ENCODE results near the gene TBC1D5. TPM values are rescaled to one million over a fixed set of nuclear protein-coding genes. Genes with fewer than 3 reads are reported as not detected.

The TBC1D5 gene
- total RNA-seq, 1 experiment from 2014 or later, result 33.9 TPM

DNA sequence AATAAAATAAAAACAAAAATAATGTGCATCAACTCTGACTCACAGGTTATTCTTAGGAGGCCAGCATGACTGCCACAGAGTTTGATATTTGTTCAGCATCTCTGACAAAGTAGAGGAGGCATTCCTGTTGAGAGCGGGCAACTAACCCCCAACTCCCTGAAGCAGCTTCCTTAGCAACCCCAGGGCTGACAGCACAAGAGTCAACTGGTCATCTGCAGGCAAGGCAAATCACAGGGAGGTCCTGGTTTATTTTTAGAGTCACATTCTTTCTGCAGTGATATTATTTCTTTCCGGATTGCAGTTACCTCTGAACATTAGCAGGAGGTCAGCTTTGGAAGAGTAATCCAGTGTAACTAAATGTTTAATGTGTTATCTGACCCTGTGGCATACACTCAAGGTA, 584.7 kb downstream of the TBC1D5 start (continued):
- no peak for TF ChIP-seq ELF1 (IDR thresholded peaks at IDR 0.05; ENCODE audit: borderline replicate concordance, low read depth)

DNA sequence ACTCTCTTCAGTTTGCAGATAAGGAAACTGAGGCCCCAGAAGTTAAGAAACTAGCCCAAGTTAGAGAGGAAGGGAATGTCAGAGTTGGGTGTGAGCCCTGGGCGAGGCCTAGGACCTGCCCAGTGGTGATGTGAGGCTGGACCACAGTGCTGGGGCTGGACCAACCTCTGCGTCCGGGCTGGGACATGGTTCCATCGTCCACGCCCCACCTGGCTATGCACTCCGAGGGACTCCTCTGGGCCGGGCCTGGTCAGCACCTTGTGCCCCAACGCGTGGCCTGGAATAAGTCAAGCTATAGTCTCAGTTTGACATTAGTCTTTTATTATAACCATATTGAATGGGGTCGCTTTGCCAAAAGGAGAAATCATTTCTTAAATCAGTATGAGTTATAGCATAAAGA, 585.6 kb downstream of the TBC1D5 start:
- H3K4me1 ChIP-seq (ENCODE audit: control insufficient read depth in 1 of 2, insufficient read depth in 2 of 2, low read length in 2 of 2), result no peaks in the 10 kb centered on the region
- ATAC-seq (no peak), DNase-seq (ENCODE audit: low read depth, low spot score) (no peak)
- H3K9me2 ChIP-seq (ENCODE audit: insufficient read depth), result no peaks in the 10 kb centered on the region
- no peak overlapping the region for H2AFZ ChIP-seq (ENCODE audit: low read depth, low read length, poor library complexity, severe bottlenecking)
- no peak overlapping the region for H3K4me2 ChIP-seq (ENCODE audit: low read length)
- no peak overlapping the region for H3K9ac ChIP-seq (ENCODE audit: low read length)
- no peaks in the 10 kb centered on the region for H3K79me2 ChIP-seq (ENCODE audit: insufficient read depth, low read length)
- H3K36me3 ChIP-seq (ENCODE audit: control insufficient read depth in 1 of 2, insufficient read depth in 2 of 2, low read length in 2 of 2), result peaks cover 0 to 7% of the 10 kb centered on the region in 2 experiments; a peak in 1 of 4 replicates
- no peaks in the 10 kb centered on the region for H4K20me1 ChIP-seq (ENCODE audit: insufficient read depth)
- peaks cover 0 to 5% of the 10 kb centered on the region in 2 experiments; a peak in 1 of 4 replicates for H3K9me3 ChIP-seq (ENCODE audit: control insufficient read depth in 1 of 2, insufficient read depth in 1 of 2, low read depth in 1 of 2, low read length in 2 of 2)
- ChIA-PET POLR2A (no interaction called here), RAD21 (ENCODE audit: low non-redundant PET in 1 of 2, low total read pairs in 2 of 2, uncharacterized antibody in 2 of 2, unreplicated experiment in 2 of 2) (no interaction called here), CTCF (no interaction called here)
- TF ChIP-seq, protein P1, sequence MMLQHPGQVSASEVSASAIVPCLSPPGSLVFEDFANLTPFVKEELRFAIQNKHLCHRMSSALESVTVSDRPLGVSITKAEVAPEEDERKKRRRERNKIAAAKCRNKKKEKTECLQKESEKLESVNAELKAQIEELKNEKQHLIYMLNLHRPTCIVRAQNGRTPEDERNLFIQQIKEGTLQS (IDR thresholded peaks at IDR 0.05), result no peak
- no peak for TF ChIP-seq TCF7L2 (IDR thresholded peaks at IDR 0.05; ENCODE audit: borderline replicate concordance, extremely low read depth, insufficient read depth, insufficient read length)
- TF ChIP-seq, protein P2, sequence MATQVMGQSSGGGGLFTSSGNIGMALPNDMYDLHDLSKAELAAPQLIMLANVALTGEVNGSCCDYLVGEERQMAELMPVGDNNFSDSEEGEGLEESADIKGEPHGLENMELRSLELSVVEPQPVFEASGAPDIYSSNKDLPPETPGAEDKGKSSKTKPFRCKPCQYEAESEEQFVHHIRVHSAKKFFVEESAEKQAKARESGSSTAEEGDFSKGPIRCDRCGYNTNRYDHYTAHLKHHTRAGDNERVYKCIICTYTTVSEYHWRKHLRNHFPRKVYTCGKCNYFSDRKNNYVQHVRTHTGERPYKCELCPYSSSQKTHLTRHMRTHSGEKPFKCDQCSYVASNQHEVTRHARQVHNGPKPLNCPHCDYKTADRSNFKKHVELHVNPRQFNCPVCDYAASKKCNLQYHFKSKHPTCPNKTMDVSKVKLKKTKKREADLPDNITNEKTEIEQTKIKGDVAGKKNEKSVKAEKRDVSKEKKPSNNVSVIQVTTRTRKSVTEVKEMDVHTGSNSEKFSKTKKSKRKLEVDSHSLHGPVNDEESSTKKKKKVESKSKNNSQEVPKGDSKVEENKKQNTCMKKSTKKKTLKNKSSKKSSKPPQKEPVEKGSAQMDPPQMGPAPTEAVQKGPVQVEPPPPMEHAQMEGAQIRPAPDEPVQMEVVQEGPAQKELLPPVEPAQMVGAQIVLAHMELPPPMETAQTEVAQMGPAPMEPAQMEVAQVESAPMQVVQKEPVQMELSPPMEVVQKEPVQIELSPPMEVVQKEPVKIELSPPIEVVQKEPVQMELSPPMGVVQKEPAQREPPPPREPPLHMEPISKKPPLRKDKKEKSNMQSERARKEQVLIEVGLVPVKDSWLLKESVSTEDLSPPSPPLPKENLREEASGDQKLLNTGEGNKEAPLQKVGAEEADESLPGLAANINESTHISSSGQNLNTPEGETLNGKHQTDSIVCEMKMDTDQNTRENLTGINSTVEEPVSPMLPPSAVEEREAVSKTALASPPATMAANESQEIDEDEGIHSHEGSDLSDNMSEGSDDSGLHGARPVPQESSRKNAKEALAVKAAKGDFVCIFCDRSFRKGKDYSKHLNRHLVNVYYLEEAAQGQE (IDR thresholded peaks at IDR 0.05; ENCODE audit: low read depth), result no peak
- no peak for TF ChIP-seq ELF1 (IDR thresholded peaks at IDR 0.05; ENCODE audit: borderline replicate concordance, low read depth)
- TF ChIP-seq RAD21 (IDR thresholded peaks at IDR 0.05; ENCODE audit: low read depth), result no peak
- TF ChIP-seq ZNF274 (IDR thresholded peaks at IDR 0.05; ENCODE audit: low read depth, low read length), result no peak
- no peak for TF ChIP-seq EGR1 (IDR thresholded peaks at IDR 0.05; ENCODE audit: low read depth)
- no peak for TF ChIP-seq ZFX (IDR thresholded peaks at IDR 0.05)
- no peak for TF ChIP-seq CEBPB (IDR thresholded peaks at IDR 0.05; ENCODE audit: low read depth)
- no peak for TF ChIP-seq POLR2AphosphoS5 (IDR thresholded peaks at IDR 0.05; ENCODE audit: low read depth, low read length)
- TF ChIP-seq SIN3A (IDR thresholded peaks at IDR 0.05; ENCODE audit: low read depth), result no peak
- TF ChIP-seq EZH2phosphoT487 (IDR thresholded peaks at IDR 0.05; ENCODE audit: borderline replicate concordance), result no peak
- TF ChIP-seq SP1 (IDR thresholded peaks at IDR 0.05; ENCODE audit: low read depth), result no peak
- BruUV-seq (replicated peaks), result no TSS peak
- no peak overlapping the region for H3K4me3 ChIP-seq (replicated peaks in 1 of 2; ENCODE audit: low read depth in 1 of 2, low read length in 2 of 2)
- intact Hi-C loops (cut with micrococcal nuclease), result no loop called here
- H3K27me3 ChIP-seq (ENCODE audit: insufficient read depth, low read length), result no peaks in the 10 kb centered on the region
- no peak overlapping the region for H3K27ac ChIP-seq (ENCODE audit: low read depth, low read length)

All from HCT116 (cell line).